SK-N-SH treated with all-trans-retinoic acid at 6 μM for 48 hours (cell line): Measurements from ENCODE around the gene PLPP3.

Experiments
- BACH2 ChIP-seq: fragments of 250-450 bp; sonication (Bioruptor Pico); IDR thresholded peaks from 2 replicates; pipeline ENCODE4 v1.9.0; 2021; ENCODE audit warnings: mild to moderate bottlenecking, borderline replicate concordance
- CSDC2 ChIP-seq: fragments of 250-450 bp; sonication (Bioruptor Pico); IDR thresholded peaks from 2 replicates; pipeline ENCODE4 v1.5.0; 2020; ENCODE audit warnings: mild to moderate bottlenecking, moderate library complexity
- ISL1 ChIP-seq: fragments of 250-450 bp; sonication (Bioruptor Pico); IDR thresholded peaks from 2 replicates; pipeline ENCODE4 v2.1.2; 2022; ENCODE audit warnings: mild to moderate bottlenecking, moderate library complexity
- PPARA ChIP-seq: fragments of 250-450 bp; sonication (Bioruptor Pico); IDR thresholded peaks from 2 replicates; pipeline ENCODE4 v1.5.0; 2020; ENCODE audit warnings: mild to moderate bottlenecking, borderline replicate concordance
- RARB ChIP-seq: fragments of 250-450 bp; sonication (Bioruptor Pico); IDR thresholded peaks from 2 replicates; pipeline ENCODE4 v1.8.0; 2021; ENCODE audit warnings: mild to moderate bottlenecking, moderate library complexity
- TCF4 ChIP-seq: fragments of 250-450 bp; sonication (Bioruptor Pico); IDR thresholded peaks from 2 replicates; pipeline ENCODE4 v1.8.0; 2021; ENCODE audit warnings: mild to moderate bottlenecking, moderate library complexity, borderline replicate concordance
- TOX ChIP-seq: fragments of 250-450 bp; sonication (Bioruptor Pico); IDR thresholded peaks from 2 replicates; pipeline ENCODE4 v1.8.0; 2021; ENCODE audit warnings: mild to moderate bottlenecking, moderate library complexity, borderline replicate concordance
- ZC3H10 ChIP-seq: fragments of 250-450 bp; sonication (Bioruptor Pico); IDR thresholded peaks from 2 replicates; pipeline ENCODE4 v1.5.1; 2021; ENCODE audit warnings: mild to moderate bottlenecking, moderate library complexity
- ZFP30 ChIP-seq: fragments of 450-650 bp; formaldehyde crosslinking; IDR thresholded peaks from 2 replicates; pipeline ENCODE4 v1.5.0; 2022; ENCODE audit warnings: mild to moderate bottlenecking, moderate library complexity
- ZNF70 ChIP-seq: fragments of 450-650 bp; formaldehyde crosslinking; IDR thresholded peaks from 2 replicates; pipeline ENCODE4 v1.5.0; 2020; ENCODE audit warnings: mild to moderate bottlenecking, moderate library complexity
- TF ChIP-seq, protein P1 (sequence below): fragments of 250-450 bp; sonication (Bioruptor Pico); IDR thresholded peaks from 2 replicates; pipeline ENCODE4 v1.8.0; 2020; ENCODE audit warnings: mild to moderate bottlenecking, moderate library complexity, borderline replicate concordance
- TF ChIP-seq, protein P2 (sequence below): fragments of 250-450 bp; sonication (Bioruptor Pico); IDR thresholded peaks from 2 replicates; pipeline ENCODE4 v1.8.0; 2021; ENCODE audit warnings: low read depth, mild to moderate bottlenecking, moderate library complexity, borderline replicate concordance

DNA sequence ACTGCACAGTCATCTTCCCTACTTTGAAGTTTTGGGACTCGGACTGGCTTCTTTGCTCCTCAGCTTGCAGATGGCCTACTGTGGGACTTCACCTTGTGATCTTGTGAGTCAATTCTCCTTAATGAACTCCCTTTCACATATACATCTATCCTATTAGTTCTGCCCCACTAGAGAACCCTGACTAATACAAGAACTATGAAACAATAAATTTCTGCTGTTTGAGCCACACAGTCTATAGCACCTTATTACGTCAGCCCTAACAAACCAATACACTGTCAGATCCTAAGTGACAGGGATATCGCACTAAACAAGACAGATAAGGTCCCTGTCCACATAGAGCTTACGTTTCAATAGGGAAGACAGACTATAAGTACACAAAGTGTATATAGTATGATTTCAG is 120.1 kb downstream of the PLPP3 start:
- TF ChIP-seq ZC3H10 (CRISPR knock-in tag) (no peak), ZFP30 (CRISPR knock-in tag) (no peak), TOX (CRISPR knock-in tag) (no peak), TCF4 (no peak), RARB (CRISPR knock-in tag) (no peak), ISL1 (CRISPR knock-in tag) (no peak), CSDC2 (no peak), PPARA (CRISPR knock-in tag) (no peak), BACH2 (CRISPR knock-in tag) (no peak), ZNF70 (CRISPR knock-in tag) (no peak)
- TF ChIP-seq, protein P1, sequence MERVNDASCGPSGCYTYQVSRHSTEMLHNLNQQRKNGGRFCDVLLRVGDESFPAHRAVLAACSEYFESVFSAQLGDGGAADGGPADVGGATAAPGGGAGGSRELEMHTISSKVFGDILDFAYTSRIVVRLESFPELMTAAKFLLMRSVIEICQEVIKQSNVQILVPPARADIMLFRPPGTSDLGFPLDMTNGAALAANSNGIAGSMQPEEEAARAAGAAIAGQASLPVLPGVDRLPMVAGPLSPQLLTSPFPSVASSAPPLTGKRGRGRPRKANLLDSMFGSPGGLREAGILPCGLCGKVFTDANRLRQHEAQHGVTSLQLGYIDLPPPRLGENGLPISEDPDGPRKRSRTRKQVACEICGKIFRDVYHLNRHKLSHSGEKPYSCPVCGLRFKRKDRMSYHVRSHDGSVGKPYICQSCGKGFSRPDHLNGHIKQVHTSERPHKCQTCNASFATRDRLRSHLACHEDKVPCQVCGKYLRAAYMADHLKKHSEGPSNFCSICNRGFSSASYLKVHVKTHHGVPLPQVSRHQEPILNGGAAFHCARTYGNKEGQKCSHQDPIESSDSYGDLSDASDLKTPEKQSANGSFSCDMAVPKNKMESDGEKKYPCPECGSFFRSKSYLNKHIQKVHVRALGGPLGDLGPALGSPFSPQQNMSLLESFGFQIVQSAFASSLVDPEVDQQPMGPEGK (CRISPR knock-in tag), result no peak
- TF ChIP-seq, protein P2, sequence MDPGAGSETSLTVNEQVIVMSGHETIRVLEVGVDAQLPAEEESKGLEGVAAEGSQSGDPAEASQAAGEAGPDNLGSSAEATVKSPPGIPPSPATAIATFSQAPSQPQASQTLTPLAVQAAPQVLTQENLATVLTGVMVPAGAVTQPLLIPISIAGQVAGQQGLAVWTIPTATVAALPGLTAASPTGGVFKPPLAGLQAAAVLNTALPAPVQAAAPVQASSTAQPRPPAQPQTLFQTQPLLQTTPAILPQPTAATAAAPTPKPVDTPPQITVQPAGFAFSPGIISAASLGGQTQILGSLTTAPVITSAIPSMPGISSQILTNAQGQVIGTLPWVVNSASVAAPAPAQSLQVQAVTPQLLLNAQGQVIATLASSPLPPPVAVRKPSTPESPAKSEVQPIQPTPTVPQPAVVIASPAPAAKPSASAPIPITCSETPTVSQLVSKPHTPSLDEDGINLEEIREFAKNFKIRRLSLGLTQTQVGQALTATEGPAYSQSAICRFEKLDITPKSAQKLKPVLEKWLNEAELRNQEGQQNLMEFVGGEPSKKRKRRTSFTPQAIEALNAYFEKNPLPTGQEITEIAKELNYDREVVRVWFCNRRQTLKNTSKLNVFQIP (CRISPR knock-in tag), result no peak
